Activated T-helper 17 cell treated with anti-CD3 and anti-CD28 coated beads, Interleukin-2, amount 50 U/mL, for 72 hours (primary cell): ENCODE measurements around the gene SEC22A. TPM values are rescaled to one million over a fixed set of nuclear protein-coding genes. Genes with fewer than 3 reads are reported as not detected.
"Not testable (repeated sequence)": the region's sequence is repeated elsewhere in the genome, so short reads cannot be mapped to it uniquely, and the experiment has no call there.

Experiments
- ATAC-seq: fragments of 150-1000 bp; cut with Tn5 transposase; replicated peaks from 2 replicates; pipeline ENCODE4 v1.10.0; 2021; ENCODE audit warnings: mild to moderate bottlenecking, moderate library complexity
- H3K27ac Mint-ChIP-seq: one replicate; pipeline ENCODE4 v1.8.0; 2022; ENCODE audit warnings: mixed read lengths
- H3K27me3 Mint-ChIP-seq: one replicate; pipeline ENCODE4 v1.8.0; 2022; ENCODE audit warnings: mixed read lengths
- H3K36me3 Mint-ChIP-seq: one replicate; pipeline ENCODE4 v1.8.0; 2022; ENCODE audit warnings: low read depth, mild to moderate bottlenecking, mixed read lengths
- H3K4me1 Mint-ChIP-seq: one replicate; pipeline ENCODE4 v1.8.0; 2022; ENCODE audit warnings: mixed read lengths
- H3K4me3 Mint-ChIP-seq: one replicate; pipeline ENCODE4 v1.8.0; 2022; ENCODE audit warnings: mild to moderate bottlenecking, mixed read lengths
- H3K9me3 Mint-ChIP-seq: one replicate; pipeline ENCODE4 v1.8.0; 2022; ENCODE audit warnings: mixed read lengths
- total RNA-seq, 2 donors: library from RNA; stranded (reverse); gene quantifications; one replicate each; pipeline ENCODE4 v1.2.3, GENCODE V29; 2022

The SEC22A gene
- total RNA-seq, 2 donors from 2014 or later: 15.9 to 20.1 TPM

DNA sequence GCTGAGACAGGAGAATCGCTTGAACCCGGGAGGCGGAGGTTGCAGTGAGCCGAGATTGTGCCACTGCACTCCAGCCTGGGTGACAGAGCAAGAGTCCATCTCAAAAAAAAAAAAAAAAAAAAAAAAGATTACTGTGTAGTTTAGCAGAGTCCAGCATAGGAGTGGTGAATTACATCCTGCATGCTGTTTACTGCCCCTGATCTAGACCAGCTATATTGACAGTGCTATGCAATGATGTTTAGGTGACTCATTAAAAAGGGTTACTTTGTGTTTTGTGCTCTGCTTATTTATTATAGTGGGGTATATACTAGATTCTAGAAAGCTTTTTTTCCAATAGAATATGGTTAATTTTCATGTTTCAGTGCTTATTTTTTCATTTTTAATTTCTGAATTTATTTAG, 19.6 kb downstream of the SEC22A start:
- not testable (repeated sequence) for H3K4me1 Mint-ChIP-seq, H3K4me3 Mint-ChIP-seq, H3K9me3 Mint-ChIP-seq, H3K27me3 Mint-ChIP-seq, H3K27ac Mint-ChIP-seq, ATAC-seq
- peaks cover 66% of the 10 kb centered on the region for H3K36me3 Mint-ChIP-seq

GRCh38 chr3:123225016-123225415, 23.3 kb downstream of the SEC22A start:
- no peak overlapping the region for H3K27ac Mint-ChIP-seq
- no peak for ATAC-seq
- H3K36me3 Mint-ChIP-seq: peaks cover 82% of the 10 kb centered on the region
- no peaks in the 10 kb centered on the region for H3K9me3 Mint-ChIP-seq
- H3K4me1 Mint-ChIP-seq: no peaks in the 10 kb centered on the region
- H3K27me3 Mint-ChIP-seq: no peaks in the 10 kb centered on the region
- no peak overlapping the region for H3K4me3 Mint-ChIP-seq

GRCh38 chr3:123226549-123226948, 24.8 kb downstream of the SEC22A start:
- Mint-ChIP-seq H3K27ac (no peak overlapping the region), H3K9me3 (no peaks in the 10 kb centered on the region), H3K36me3 (peaks cover 97% of the 10 kb centered on the region), H3K27me3 (no peaks in the 10 kb centered on the region), H3K4me3 (no peak overlapping the region), H3K4me1 (no peaks in the 10 kb centered on the region)
- no peak for ATAC-seq

GRCh38 chr3:123229145-123229544, 27.4 kb downstream of the SEC22A start:
- Mint-ChIP-seq H3K4me3 (no peak overlapping the region), H3K27ac (no peak overlapping the region), H3K9me3 (no peaks in the 10 kb centered on the region), H3K36me3 (peaks cover 79% of the 10 kb centered on the region), H3K4me1 (no peaks in the 10 kb centered on the region), H3K27me3 (no peaks in the 10 kb centered on the region)
- ATAC-seq: no peak

- Mint-ChIP-seq H3K27ac (no peak overlapping the region), H3K9me3 (no peaks in the 10 kb centered on the region), H3K4me1 (peaks cover 6% of the 10 kb centered on the region), H3K27me3 (no peaks in the 10 kb centered on the region), H3K4me3 (no peak overlapping the region), H3K36me3 (peaks cover 49% of the 10 kb centered on the region)
- ATAC-seq: no peak
Observed at GRCh38 chr3:123236902-123237301, 35.2 kb downstream of the SEC22A start.

DNA sequence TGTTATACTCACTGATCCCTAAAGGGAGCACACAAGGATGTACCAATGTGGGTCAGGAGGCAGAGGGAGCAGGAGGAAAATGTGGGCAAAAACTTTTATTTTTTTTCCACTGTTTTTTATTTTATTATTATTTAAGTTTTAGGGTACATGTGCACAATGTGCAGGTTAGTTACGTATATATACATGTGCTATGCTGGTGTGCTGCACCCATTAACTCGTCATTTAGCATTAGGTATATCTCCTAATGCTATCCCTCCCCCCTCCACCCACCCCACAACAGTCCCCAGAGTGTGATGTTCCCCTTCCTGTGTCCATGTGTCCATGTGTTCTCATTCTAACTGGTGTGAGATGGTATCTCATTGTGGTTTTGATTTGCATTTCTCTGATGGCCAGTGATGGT, 37.4 kb downstream of the SEC22A start:
- peaks cover 57% of the 10 kb centered on the region for H3K36me3 Mint-ChIP-seq
- not testable (repeated sequence) for H3K4me1 Mint-ChIP-seq, H3K4me3 Mint-ChIP-seq

GRCh38 chr3:123239756-123240155, 38.0 kb downstream of the SEC22A start:
- H3K27me3 Mint-ChIP-seq: no peaks in the 10 kb centered on the region
- peak overlapping the region; percentile 23 for H3K27ac Mint-ChIP-seq
- peaks cover 63% of the 10 kb centered on the region for H3K36me3 Mint-ChIP-seq
- no peak for ATAC-seq
- H3K4me3 Mint-ChIP-seq: no peak overlapping the region
- H3K9me3 Mint-ChIP-seq: no peaks in the 10 kb centered on the region
- H3K4me1 Mint-ChIP-seq: peaks cover 6% of the 10 kb centered on the region

More for the DNA sequence above, 37.4 kb downstream of the SEC22A start:
- not testable (repeated sequence) for H3K27me3 Mint-ChIP-seq, H3K9me3 Mint-ChIP-seq, ATAC-seq, H3K27ac Mint-ChIP-seq

DNA sequence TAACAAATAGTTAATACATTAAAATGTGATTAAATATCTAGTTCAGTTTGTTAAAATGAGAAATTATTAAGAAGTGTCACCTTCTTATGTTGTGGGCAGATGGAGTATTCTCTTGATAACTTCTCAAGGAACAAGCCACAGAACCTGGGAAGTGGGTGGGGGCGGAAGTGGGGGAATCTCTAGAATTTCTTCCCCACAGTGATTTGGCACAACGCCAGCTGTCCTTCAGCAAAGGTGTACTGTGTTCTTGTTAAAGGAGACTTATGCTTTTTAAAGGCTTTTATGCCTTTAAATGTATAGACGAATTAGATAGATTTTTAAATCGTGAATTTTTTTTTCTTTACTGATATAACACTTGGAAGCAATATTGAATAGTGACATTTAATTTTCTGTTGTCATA, 42.4 kb downstream of the SEC22A start:
- H3K27ac Mint-ChIP-seq: no peak overlapping the region
- H3K9me3 Mint-ChIP-seq: no peaks in the 10 kb centered on the region
- peaks cover 80% of the 10 kb centered on the region for H3K36me3 Mint-ChIP-seq
- peaks cover 6% of the 10 kb centered on the region for H3K4me1 Mint-ChIP-seq
- no peak overlapping the region for H3K4me3 Mint-ChIP-seq
- no peaks in the 10 kb centered on the region for H3K27me3 Mint-ChIP-seq
- ATAC-seq: no peak

GRCh38 chr3:123246866-123247265, 45.1 kb downstream of the SEC22A start:
- Mint-ChIP-seq H3K36me3 (peaks cover 73% of the 10 kb centered on the region), H3K4me3 (no peak overlapping the region), H3K9me3 (no peaks in the 10 kb centered on the region), H3K27ac (no peak overlapping the region), H3K27me3 (no peaks in the 10 kb centered on the region), H3K4me1 (no peaks in the 10 kb centered on the region)
- ATAC-seq: no peak

- peaks cover 49% of the 10 kb centered on the region for H3K36me3 Mint-ChIP-seq
- no peaks in the 10 kb centered on the region for H3K9me3 Mint-ChIP-seq
- no peaks in the 10 kb centered on the region for H3K4me1 Mint-ChIP-seq
- H3K27ac Mint-ChIP-seq: no peak overlapping the region
- ATAC-seq: no peak
- no peaks in the 10 kb centered on the region for H3K27me3 Mint-ChIP-seq
- H3K4me3 Mint-ChIP-seq: no peak overlapping the region
Observed at GRCh38 chr3:123256256-123256655, 54.5 kb downstream of the SEC22A start.

GRCh38 chr3:123258359-123258758, 56.6 kb downstream of the SEC22A start:
- peaks cover 50% of the 10 kb centered on the region for H3K36me3 Mint-ChIP-seq
- ATAC-seq: no peak
- no peaks in the 10 kb centered on the region for H3K27me3 Mint-ChIP-seq
- H3K27ac Mint-ChIP-seq: no peak overlapping the region
- no peaks in the 10 kb centered on the region for H3K4me1 Mint-ChIP-seq
- no peaks in the 10 kb centered on the region for H3K9me3 Mint-ChIP-seq
- no peak overlapping the region for H3K4me3 Mint-ChIP-seq

- Mint-ChIP-seq H3K27ac (peak overlapping the region; percentile 61), H3K9me3 (no peaks in the 10 kb centered on the region), H3K4me1 (no peaks in the 10 kb centered on the region), H3K36me3 (peaks cover 52% of the 10 kb centered on the region), H3K27me3 (no peaks in the 10 kb centered on the region), H3K4me3 (no peak overlapping the region)
- peak; percentile 11 for ATAC-seq
Observed at GRCh38 chr3:123258811-123259420, 57.2 kb downstream of the SEC22A start.

GRCh38 chr3:123261666-123262065, 59.9 kb downstream of the SEC22A start:
- no peaks in the 10 kb centered on the region for H3K4me1 Mint-ChIP-seq
- no peaks in the 10 kb centered on the region for H3K27me3 Mint-ChIP-seq
- peaks cover 68% of the 10 kb centered on the region for H3K36me3 Mint-ChIP-seq
- ATAC-seq: peak; percentile 38
- H3K4me3 Mint-ChIP-seq: no peak overlapping the region
- no peaks in the 10 kb centered on the region for H3K9me3 Mint-ChIP-seq
- H3K27ac Mint-ChIP-seq: no peak overlapping the region

DNA sequence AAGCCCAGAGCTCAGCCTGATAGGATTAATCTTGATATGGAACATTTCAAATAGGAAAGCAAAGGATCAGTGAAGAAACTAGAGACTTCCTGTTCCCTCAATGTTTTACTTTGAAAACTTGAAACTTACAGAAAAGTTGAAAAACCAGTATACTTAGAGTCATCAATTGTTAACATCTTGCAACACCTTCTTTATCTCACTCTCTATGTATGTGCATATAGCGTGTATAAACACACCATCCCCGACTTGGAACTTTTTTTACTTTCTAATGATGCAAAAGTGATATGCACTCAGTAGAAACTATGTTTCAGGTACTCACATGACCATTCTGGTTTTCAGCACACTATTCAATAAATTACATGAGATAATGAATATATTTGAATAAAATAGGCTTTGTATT, 60.5 kb downstream of the SEC22A start:
- H3K9me3 Mint-ChIP-seq: no peaks in the 10 kb centered on the region
- peaks cover 71% of the 10 kb centered on the region for H3K36me3 Mint-ChIP-seq
- no peaks in the 10 kb centered on the region for H3K27me3 Mint-ChIP-seq
- H3K4me3 Mint-ChIP-seq: no peak overlapping the region
- no peak for ATAC-seq
- H3K4me1 Mint-ChIP-seq: no peaks in the 10 kb centered on the region
- peak overlapping the region; percentile 29 for H3K27ac Mint-ChIP-seq

- Mint-ChIP-seq H3K9me3 (no peaks in the 10 kb centered on the region), H3K4me1 (no peaks in the 10 kb centered on the region), H3K4me3 (no peak overlapping the region), H3K27ac (no peak overlapping the region), H3K27me3 (no peaks in the 10 kb centered on the region), H3K36me3 (peaks cover 77% of the 10 kb centered on the region)
- ATAC-seq: no peak
Observed at GRCh38 chr3:123262868-123263267, 61.1 kb downstream of the SEC22A start.

GRCh38 chr3:123263941-123264340, 62.2 kb downstream of the SEC22A start:
- ATAC-seq: no peak
- no peaks in the 10 kb centered on the region for H3K9me3 Mint-ChIP-seq
- H3K36me3 Mint-ChIP-seq: peaks cover 82% of the 10 kb centered on the region
- no peak overlapping the region for H3K27ac Mint-ChIP-seq
- no peak overlapping the region for H3K4me3 Mint-ChIP-seq
- H3K27me3 Mint-ChIP-seq: no peaks in the 10 kb centered on the region
- H3K4me1 Mint-ChIP-seq: no peaks in the 10 kb centered on the region
